ENCODE results near the gene MYO5C.

DNA sequence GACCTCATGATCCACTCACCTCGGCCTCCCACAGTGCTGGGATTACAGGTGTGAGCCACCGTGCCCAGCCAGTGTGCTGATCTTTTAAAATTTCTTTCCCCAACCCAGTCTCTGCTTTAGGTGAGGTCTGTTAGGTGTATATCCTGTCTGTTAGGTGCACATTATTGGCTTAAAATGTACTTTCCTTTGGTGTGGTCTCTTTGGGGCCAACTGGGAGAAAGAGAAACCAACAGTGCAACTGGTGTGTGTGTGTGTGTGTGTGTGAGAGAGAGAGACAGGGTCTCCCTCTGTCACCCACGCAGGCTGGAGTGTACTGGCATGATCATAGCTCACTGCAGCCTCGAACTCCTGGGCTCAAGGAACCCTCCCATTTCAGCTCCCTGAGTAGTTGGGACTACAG is 54.1 kb downstream of the MYO5C start:
- TF ChIP-seq, protein P1, sequence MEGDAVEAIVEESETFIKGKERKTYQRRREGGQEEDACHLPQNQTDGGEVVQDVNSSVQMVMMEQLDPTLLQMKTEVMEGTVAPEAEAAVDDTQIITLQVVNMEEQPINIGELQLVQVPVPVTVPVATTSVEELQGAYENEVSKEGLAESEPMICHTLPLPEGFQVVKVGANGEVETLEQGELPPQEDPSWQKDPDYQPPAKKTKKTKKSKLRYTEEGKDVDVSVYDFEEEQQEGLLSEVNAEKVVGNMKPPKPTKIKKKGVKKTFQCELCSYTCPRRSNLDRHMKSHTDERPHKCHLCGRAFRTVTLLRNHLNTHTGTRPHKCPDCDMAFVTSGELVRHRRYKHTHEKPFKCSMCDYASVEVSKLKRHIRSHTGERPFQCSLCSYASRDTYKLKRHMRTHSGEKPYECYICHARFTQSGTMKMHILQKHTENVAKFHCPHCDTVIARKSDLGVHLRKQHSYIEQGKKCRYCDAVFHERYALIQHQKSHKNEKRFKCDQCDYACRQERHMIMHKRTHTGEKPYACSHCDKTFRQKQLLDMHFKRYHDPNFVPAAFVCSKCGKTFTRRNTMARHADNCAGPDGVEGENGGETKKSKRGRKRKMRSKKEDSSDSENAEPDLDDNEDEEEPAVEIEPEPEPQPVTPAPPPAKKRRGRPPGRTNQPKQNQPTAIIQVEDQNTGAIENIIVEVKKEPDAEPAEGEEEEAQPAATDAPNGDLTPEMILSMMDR (IDR thresholded peaks at IDR 0.05 in 2 of 3, conservative IDR thresholded peaks at IDR 0.05 in 1 of 3; ENCODE audit: control insufficient read depth in 2 of 3, extremely low read depth in 1 of 3, insufficient read depth in 1 of 3, low read depth in 3 of 3, low read length in 3 of 3), result no peak
- TF ChIP-seq POLR2A (IDR thresholded peaks at IDR 0.05; ENCODE audit: low read depth, low read length) (no peak), CHD1 (IDR thresholded peaks at IDR 0.05; ENCODE audit: low read depth, low read length) (no peak), FOXM1 (IDR thresholded peaks at IDR 0.05; ENCODE audit: low read depth, low read length) (no peak)

Data from GM12878 (cell line).